Neural progenitor cell (in vitro differentiated cells): ENCODE measurements around the gene ARL8A. TPM values are rescaled to one million over a fixed set of nuclear protein-coding genes. Genes with fewer than 3 reads are reported as not detected.

Source experiments
- DNase-seq: peaks from one replicate; pipeline ENCODE4 v3.0.0-alpha.2; 2016; ENCODE audit warnings: low spot score
- H2AFZ ChIP-seq: fragments of 200-600 bp; sonication (generic); replicated peaks from 2 replicates; pipeline ENCODE4 v1.6.1; 2016; ENCODE audit warnings: antibody characterized with exemption
- H3F3A ChIP-seq: fragments of 200-600 bp; sonication (generic); 2 replicates; pipeline ENCODE4 v1.6.1; 2016; ENCODE audit warnings: antibody characterized with exemption, low read depth
- H3K27ac ChIP-seq: fragments of 200-600 bp; sonication (generic); 2 replicates; pipeline ENCODE4 v1.5.1; 2016; ENCODE audit warnings: mild to moderate bottlenecking
- H3K27me3 ChIP-seq: fragments of 200-600 bp; sonication (generic); 2 replicates; pipeline ENCODE4 v1.6.1; 2016; ENCODE audit warnings: mild to moderate bottlenecking, moderate library complexity
- H3K36me3 ChIP-seq: fragments of 200-600 bp; sonication (generic); 2 replicates; pipeline ENCODE4 v1.5.1; 2016
- H3K4me1 ChIP-seq: fragments of 200-600 bp; sonication (generic); 2 replicates; pipeline ENCODE4 v1.6.1; 2016; ENCODE audit warnings: mixed run types
- H3K4me2 ChIP-seq: fragments of 200-600 bp; sonication (generic); 2 replicates; pipeline ENCODE4 v1.6.1; 2016
- H3K4me3 ChIP-seq: fragments of 200-600 bp; sonication (generic); 2 replicates; pipeline ENCODE4 v1.5.1; 2016
- H3K79me2 ChIP-seq: fragments of 200-600 bp; sonication (generic); 2 replicates; pipeline ENCODE4 v1.6.1; 2016; ENCODE audit warnings: low read depth
- H3K9ac ChIP-seq: fragments of 200-600 bp; sonication (generic); 2 replicates; pipeline ENCODE4 v1.6.1; 2016
- H3K9me3 ChIP-seq: fragments of 200-600 bp; sonication (generic); 2 replicates; pipeline ENCODE4 v1.5.1; 2016; ENCODE audit warnings: low read depth
- H4K20me1 ChIP-seq: fragments of 200-600 bp; sonication (generic); 2 replicates; pipeline ENCODE4 v1.6.1; 2016; ENCODE audit warnings: low read depth
- H3K27ac Mint-ChIP-seq: 3 replicates; pipeline ENCODE4 v1.8.0; 2021; ENCODE audit warnings: mixed read lengths
- H3K27me3 Mint-ChIP-seq: 2 replicates; pipeline ENCODE4 v1.8.0; 2022; ENCODE audit warnings: low read depth, mild to moderate bottlenecking, inconsistent platforms, moderate library complexity, mixed read lengths; ENCODE audit not compliant: insufficient read depth
- H3K36me3 Mint-ChIP-seq: 3 replicates; pipeline ENCODE4 v1.8.0; 2021; ENCODE audit warnings: mixed read lengths
- H3K4me1 Mint-ChIP-seq: 3 replicates; pipeline ENCODE4 v1.8.0; 2021; ENCODE audit warnings: mixed read lengths
- H3K4me3 Mint-ChIP-seq: 3 replicates; pipeline ENCODE4 v1.8.0; 2021; ENCODE audit warnings: mild to moderate bottlenecking, moderate library complexity, mixed read lengths
- H3K9me3 Mint-ChIP-seq: 3 replicates; pipeline ENCODE4 v1.8.0; 2020; ENCODE audit warnings: mixed read lengths
- EZH2 ChIP-seq: fragments of 200-600 bp; sonication (generic); IDR thresholded peaks from 2 replicates; pipeline ENCODE4 v1.6.1; 2017; ENCODE audit warnings: antibody characterized with exemption, mild to moderate bottlenecking, moderate library complexity
- EZH2phosphoT487 ChIP-seq: fragments of 200-600 bp; sonication (generic); IDR thresholded peaks from 2 replicates; pipeline ENCODE4 v1.6.1; 2017; ENCODE audit warnings: antibody characterized with exemption
- total RNA-seq: library from RNA; depleted of rRNA; stranded (reverse); fragments of >200 nt; gene quantifications from 2 replicates; pipeline ENCODE4 v1.2.3, GENCODE V29; 2015; ENCODE audit warnings: low replicate concordance
- TF ChIP-seq, protein P1 (sequence below): fragments of 200-600 bp; sonication (generic); IDR thresholded peaks from 2 replicates; pipeline ENCODE4 v1.5.1; 2017; ENCODE audit warnings: antibody characterized with exemption, mild to moderate bottlenecking

The ARL8A gene
- total RNA-seq, 1 donor from 2014 or later = 13.3 TPM

DNA sequence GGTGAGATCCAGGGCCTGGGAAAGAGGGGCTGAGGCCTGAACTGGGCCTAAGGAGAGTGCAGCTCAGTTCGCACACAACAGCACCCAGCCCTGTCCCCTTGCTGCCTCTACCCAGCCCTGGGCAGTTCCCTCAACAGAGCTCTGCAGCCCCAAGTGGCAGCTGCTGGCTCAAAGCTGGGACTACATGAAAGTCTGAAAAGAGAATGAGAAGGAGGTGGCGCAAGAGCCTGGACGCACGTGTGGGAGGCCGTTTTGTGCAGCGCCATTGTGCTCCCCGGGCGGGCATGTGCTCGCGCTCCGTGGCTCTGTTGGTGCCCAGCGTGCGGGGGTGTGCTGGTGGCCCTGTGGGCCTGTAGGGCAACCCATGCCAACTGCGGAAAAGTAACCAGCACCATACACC, 11.5 kb downstream of the ARL8A start:
- Mint-ChIP-seq H3K9me3 (no peaks in the 10 kb centered on the region), H3K4me1 (peaks cover 12% of the 10 kb centered on the region), H3K27me3 (peaks cover 5% of the 10 kb centered on the region), H3K4me3 (no peak overlapping the region), H3K27ac (no peak overlapping the region), H3K36me3 (no peaks in the 10 kb centered on the region)
- Histone ChIP-seq H3K79me2 (no peaks in the 10 kb centered on the region), H4K20me1 (peaks cover 9% of the 10 kb centered on the region), H3F3A (peaks cover 19% of the 10 kb centered on the region), H3K4me3 (no peak overlapping the region), H3K4me1 (no peaks in the 10 kb centered on the region), H3K36me3 (no peaks in the 10 kb centered on the region), H3K9ac (no peak overlapping the region), H3K27ac (no peak overlapping the region), H3K9me3 (no peaks in the 10 kb centered on the region), H3K4me2 (no peak overlapping the region), H3K27me3 (no peaks in the 10 kb centered on the region), H2AFZ (no peak overlapping the region)
- TF ChIP-seq EZH2phosphoT487 (no peak), EZH2 (no peak)
- TF ChIP-seq, protein P1, sequence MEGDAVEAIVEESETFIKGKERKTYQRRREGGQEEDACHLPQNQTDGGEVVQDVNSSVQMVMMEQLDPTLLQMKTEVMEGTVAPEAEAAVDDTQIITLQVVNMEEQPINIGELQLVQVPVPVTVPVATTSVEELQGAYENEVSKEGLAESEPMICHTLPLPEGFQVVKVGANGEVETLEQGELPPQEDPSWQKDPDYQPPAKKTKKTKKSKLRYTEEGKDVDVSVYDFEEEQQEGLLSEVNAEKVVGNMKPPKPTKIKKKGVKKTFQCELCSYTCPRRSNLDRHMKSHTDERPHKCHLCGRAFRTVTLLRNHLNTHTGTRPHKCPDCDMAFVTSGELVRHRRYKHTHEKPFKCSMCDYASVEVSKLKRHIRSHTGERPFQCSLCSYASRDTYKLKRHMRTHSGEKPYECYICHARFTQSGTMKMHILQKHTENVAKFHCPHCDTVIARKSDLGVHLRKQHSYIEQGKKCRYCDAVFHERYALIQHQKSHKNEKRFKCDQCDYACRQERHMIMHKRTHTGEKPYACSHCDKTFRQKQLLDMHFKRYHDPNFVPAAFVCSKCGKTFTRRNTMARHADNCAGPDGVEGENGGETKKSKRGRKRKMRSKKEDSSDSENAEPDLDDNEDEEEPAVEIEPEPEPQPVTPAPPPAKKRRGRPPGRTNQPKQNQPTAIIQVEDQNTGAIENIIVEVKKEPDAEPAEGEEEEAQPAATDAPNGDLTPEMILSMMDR = no peak
- no peak for DNase-seq

DNA sequence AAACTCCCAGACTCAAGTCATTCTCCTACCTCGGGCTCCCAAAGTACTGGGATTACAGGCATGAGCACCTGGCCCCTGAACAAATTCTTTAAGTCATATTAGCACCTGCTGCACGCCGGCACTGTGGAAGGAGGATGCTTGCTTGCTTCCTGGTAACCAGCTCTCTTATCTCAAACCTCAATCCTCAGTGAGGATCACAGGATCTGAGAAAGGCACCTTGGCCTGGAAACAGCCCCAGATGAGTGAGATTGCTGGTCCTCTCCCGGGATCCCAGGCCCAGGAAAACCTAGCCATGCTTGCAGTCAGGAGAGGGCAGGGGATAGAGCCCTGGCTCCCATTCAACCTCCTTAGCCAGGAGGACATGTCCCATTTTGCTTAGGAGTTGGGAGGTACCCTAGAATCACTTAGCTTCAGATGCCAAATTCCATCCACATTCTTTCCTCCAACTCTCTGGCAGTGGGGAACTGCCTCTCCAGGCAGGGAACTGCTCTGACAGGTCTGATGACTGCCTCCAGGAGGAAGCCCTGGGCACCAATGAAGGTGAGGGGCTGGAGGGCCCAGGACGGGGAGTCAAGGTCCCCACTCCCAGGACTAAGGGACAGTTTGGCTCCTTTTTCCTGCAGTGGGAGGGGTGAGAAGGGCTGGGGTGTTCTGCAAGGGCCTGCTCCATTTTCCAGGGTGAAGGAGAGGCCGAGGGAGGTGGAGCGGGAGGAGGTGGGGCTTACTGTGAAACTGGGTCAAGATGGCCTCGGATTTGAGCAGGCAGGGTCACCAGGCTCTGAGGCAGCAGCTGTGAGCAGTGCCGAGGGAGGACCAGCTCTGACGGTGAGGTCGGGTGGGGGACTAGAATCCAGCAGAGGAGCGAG, 12.3 kb downstream of the ARL8A start:
- no peaks in the 10 kb centered on the region for H3K4me1 ChIP-seq
- H3K9ac ChIP-seq = no peak overlapping the region
- no peak overlapping the region for H2AFZ ChIP-seq
- peak overlapping the region; percentile 29 for H3K27ac ChIP-seq
- peaks cover 5% of the 10 kb centered on the region for H4K20me1 ChIP-seq
- H3K79me2 ChIP-seq = no peaks in the 10 kb centered on the region
- H3K27me3 Mint-ChIP-seq = peaks cover 7% of the 10 kb centered on the region
- H3K4me2 ChIP-seq = no peak overlapping the region
- peaks cover 19% of the 10 kb centered on the region for H3F3A ChIP-seq
- no peaks in the 10 kb centered on the region for H3K9me3 Mint-ChIP-seq
- no peak for DNase-seq
- H3K27me3 ChIP-seq = no peaks in the 10 kb centered on the region
- no peak overlapping the region for H3K4me3 Mint-ChIP-seq
- H3K9me3 ChIP-seq = no peaks in the 10 kb centered on the region
- H3K4me1 Mint-ChIP-seq = peaks cover 12% of the 10 kb centered on the region
- no peaks in the 10 kb centered on the region for H3K36me3 ChIP-seq
- H3K27ac Mint-ChIP-seq = peak overlapping the region; percentile 46
- no peak overlapping the region for H3K4me3 ChIP-seq
- TF ChIP-seq EZH2 (no peak), EZH2phosphoT487 (no peak)
- TF ChIP-seq, protein P1 = no peak
- no peaks in the 10 kb centered on the region for H3K36me3 Mint-ChIP-seq

DNA sequence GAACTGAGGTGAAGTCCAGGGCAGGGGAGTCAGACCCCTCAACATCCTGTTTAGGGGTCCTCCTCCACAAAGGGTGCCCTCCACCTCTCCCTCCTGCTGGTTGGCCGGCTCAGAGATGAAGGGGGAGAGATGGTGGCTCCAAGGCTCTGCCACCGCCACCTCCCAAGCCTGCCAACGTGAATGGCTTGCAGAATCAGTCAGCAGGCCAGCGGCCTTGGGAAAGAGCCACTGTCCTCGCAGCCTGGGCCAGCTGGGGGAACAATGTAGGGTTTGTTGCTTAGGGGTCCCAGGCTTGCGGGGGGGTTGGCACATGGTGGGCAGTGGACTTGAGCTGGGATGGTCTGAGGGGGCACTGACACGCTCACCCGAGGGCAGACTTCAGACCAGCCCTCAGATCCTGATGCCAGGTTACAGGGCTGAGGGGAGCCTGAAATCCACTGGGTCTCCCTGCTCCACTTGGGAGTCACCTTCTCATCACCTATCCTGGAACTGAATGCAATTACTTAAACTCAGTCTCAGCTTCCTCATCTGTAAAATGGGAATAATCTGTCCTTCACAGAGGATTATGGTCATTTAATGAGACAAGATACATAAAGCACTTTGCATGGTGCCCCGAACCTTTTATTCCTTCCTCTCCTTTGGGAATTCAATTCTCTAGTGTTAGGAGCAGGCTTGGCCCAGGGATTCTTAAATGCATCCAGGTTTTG, 13.6 kb downstream of the ARL8A start:
- Mint-ChIP-seq H3K4me3 (no peak overlapping the region), H3K27me3 (peaks cover 7% of the 10 kb centered on the region), H3K36me3 (no peaks in the 10 kb centered on the region), H3K27ac (no peak overlapping the region), H3K4me1 (peaks cover 12% of the 10 kb centered on the region), H3K9me3 (no peaks in the 10 kb centered on the region)
- H3K4me1 ChIP-seq = no peaks in the 10 kb centered on the region
- no peaks in the 10 kb centered on the region for H3K79me2 ChIP-seq
- H3F3A ChIP-seq = peaks cover 15% of the 10 kb centered on the region
- TF ChIP-seq, protein P1 = no peak
- TF ChIP-seq EZH2 (no peak), EZH2phosphoT487 (no peak)
- no peak overlapping the region for H2AFZ ChIP-seq
- H3K9me3 ChIP-seq = no peaks in the 10 kb centered on the region
- H3K27ac ChIP-seq = no peak overlapping the region
- no peak overlapping the region for H3K9ac ChIP-seq
- no peaks in the 10 kb centered on the region for H3K36me3 ChIP-seq
- no peak overlapping the region for H3K4me3 ChIP-seq
- no peak overlapping the region for H3K4me2 ChIP-seq
- no peak for DNase-seq
- H3K27me3 ChIP-seq = no peaks in the 10 kb centered on the region
- peaks cover 5% of the 10 kb centered on the region for H4K20me1 ChIP-seq
